Measurements from ENCODE around the gene ZNF512. TPM values are rescaled to one million over a fixed set of nuclear protein-coding genes. Genes with fewer than 3 reads are reported as not detected.
A peak's percentile ranks its signal among the peaks of the same experiment; 100 is the strongest.
"Not testable (repeated sequence)": the region's sequence is repeated elsewhere in the genome, so short reads cannot be mapped to it uniquely, and the experiment has no call there.

Gene ZNF512
- total RNA-seq: 10 to 100 TPM in 3 of 4 donors, 1 to 10 TPM in 1; 9.2 to 33.3 (median 20.2) TPM

GRCh38 chr2:27582695-27583389, at the start of gene ZNF512:
Gene ZNF512, plus strand, starts transcription at chr2:27583042. Its CDS starts 71 bp downstream, at chr2:27583113.
- no peaks in the 10 kb centered on the region for H3K27me3 ChIP-seq
- in situ Hi-C loops (cut with MboI; ENCODE audit: low pct_ligation_motif_present in 1 of 4, low pct_unique_long_range_greater_than_20kb in 1 of 4, low sequenced_read_pairs in 3 of 4): no loop called here
- H3K9me3 ChIP-seq: no peaks in the 10 kb centered on the region
- peaks cover 11 to 33% (median 16%) of the 10 kb centered on the region in 4 donors for H3K4me1 ChIP-seq
- WGBS, 2 donors (ENCODE audit: low coverage in 1 of 2): 0 to 4% methylated on average over 4 to 38 of the region's 38 CpGs
- intact Hi-C loops (cut with DNase I; ENCODE audit: low total_unique reads): loop anchor here (5.0 kb wide), 1 partner anchor 96 kb away; the partner anchor contains the start of gene IFT172
- H3K4me3 ChIP-seq: peak within 1 kb of the TSS; percentile 42 to 88 (median 54)
- peak; percentile 88 for DNase-seq
- TF ChIP-seq POLR2A (IDR thresholded peaks at IDR 0.05) (peak; percentile 22), EP300 (IDR thresholded peaks at IDR 0.05; ENCODE audit: low read depth) (no peak), POLR2AphosphoS5 (IDR thresholded peaks at IDR 0.05) (peak; percentile 55 to 68 (median 57)), CTCF (IDR thresholded peaks at IDR 0.05) (peak in 1 of 5 experiments; percentile 12)
- peak within 1 kb of the TSS; percentile 53 to 86 (median 78) for H3K27ac ChIP-seq
- no peaks in the 10 kb centered on the region for H3K36me3 ChIP-seq

- in situ Hi-C loops (cut with MboI; ENCODE audit: low pct_ligation_motif_present in 1 of 4, low pct_unique_long_range_greater_than_20kb in 1 of 4, low sequenced_read_pairs in 3 of 4): no loop called here
- Histone ChIP-seq H3K27me3 (peaks cover 4% of the 10 kb centered on the region), H3K4me1 (no peaks in the 10 kb centered on the region), H3K4me3 (no peak overlapping the region), H3K9me3 (no peaks in the 10 kb centered on the region), H3K36me3 (no peaks in the 10 kb centered on the region), H3K27ac (no peak overlapping the region)
- WGBS, 2 donors (ENCODE audit: low coverage in 1 of 2): 47 to 51% methylated on average over 3 to 4 of the region's 4 CpGs
- no peak for DNase-seq
- intact Hi-C loops (cut with DNase I; ENCODE audit: low total_unique reads): no loop called here
- TF ChIP-seq POLR2A (IDR thresholded peaks at IDR 0.05): no peak
- no peak for TF ChIP-seq POLR2AphosphoS5 (IDR thresholded peaks at IDR 0.05)
- no peak for TF ChIP-seq EP300 (IDR thresholded peaks at IDR 0.05; ENCODE audit: low read depth)
- TF ChIP-seq CTCF (IDR thresholded peaks at IDR 0.05): no peak
Observed at GRCh38 chr2:27537287-27537686, 45.6 kb upstream of the ZNF512 start.

- H3K4me1 ChIP-seq; H3K27me3 ChIP-seq; in situ Hi-C loops (cut with MboI; ENCODE audit: low pct_ligation_motif_present in 1 of 4, low pct_unique_long_range_greater_than_20kb in 1 of 4, low sequenced_read_pairs in 3 of 4); H3K9me3 ChIP-seq; H3K36me3 ChIP-seq; H3K27ac ChIP-seq; DNase-seq; intact Hi-C loops (cut with DNase I; ENCODE audit: low total_unique reads); H3K4me3 ChIP-seq: not testable (repeated sequence)
- 17 to 51% methylated on average over 1 to 5 of the region's 6 CpGs for WGBS, 2 donors (ENCODE audit: low coverage in 1 of 2)
Observed at GRCh38 chr2:27538839-27539450, 43.9 kb upstream of the ZNF512 start.

GRCh38 chr2:27539649-27540048, 43.2 kb upstream of the ZNF512 start:
- H3K36me3 ChIP-seq; DNase-seq; H3K27me3 ChIP-seq; H3K9me3 ChIP-seq; H3K4me3 ChIP-seq; H3K4me1 ChIP-seq; intact Hi-C loops (cut with DNase I; ENCODE audit: low total_unique reads); H3K27ac ChIP-seq; in situ Hi-C loops (cut with MboI; ENCODE audit: low pct_ligation_motif_present in 1 of 4, low pct_unique_long_range_greater_than_20kb in 1 of 4, low sequenced_read_pairs in 3 of 4): not testable (repeated sequence)
- no CpG with 5 or more reads among the region's 35 CpGs for WGBS, 2 donors (ENCODE audit: low coverage in 1 of 2)

GRCh38 chr2:27544143-27544821, 38.6 kb upstream of the ZNF512 start:
- no peak for TF ChIP-seq CTCF (IDR thresholded peaks at IDR 0.05)
- no peak overlapping the region for H3K4me3 ChIP-seq
- WGBS, 2 donors (ENCODE audit: low coverage in 1 of 2): 92% methylated on average over 6 of the region's 6 CpGs; no CpG with 5 or more reads in 1 of the 2 donors
- no peak for DNase-seq
- no peaks in the 10 kb centered on the region for H3K27me3 ChIP-seq
- no peak overlapping the region for H3K27ac ChIP-seq
- in situ Hi-C loops (cut with MboI; ENCODE audit: low pct_ligation_motif_present in 1 of 4, low pct_unique_long_range_greater_than_20kb in 1 of 4, low sequenced_read_pairs in 3 of 4): no loop called here
- H3K4me1 ChIP-seq: no peaks in the 10 kb centered on the region
- no peaks in the 10 kb centered on the region for H3K36me3 ChIP-seq
- H3K9me3 ChIP-seq: no peaks in the 10 kb centered on the region
- intact Hi-C loops (cut with DNase I; ENCODE audit: low total_unique reads): no loop called here
